KMS-11 (cell line): ENCODE data around the gene CCDC117.
A peak's percentile ranks its signal among the peaks of the same experiment; 100 is the strongest.

ENCODE experiments used
- H2AFZ ChIP-seq: fragments of 200-600 bp; sonication (generic); 2 replicates; pipeline ENCODE4 v1.6.1; 2016; ENCODE audit warnings: antibody characterized with exemption, mixed run types, low read depth
- H3K27ac ChIP-seq: fragments of 200-600 bp; sonication (generic); 2 replicates; pipeline ENCODE4 v1.6.1; 2016; ENCODE audit warnings: mild to moderate bottlenecking, mixed run types
- H3K27me3 ChIP-seq: fragments of 200-600 bp; sonication (generic); 2 replicates; pipeline ENCODE4 v1.6.1; 2017; ENCODE audit warnings: mild to moderate bottlenecking, low read depth, mixed run types, moderate library complexity; ENCODE audit not compliant: insufficient read depth
- H3K36me3 ChIP-seq: fragments of 200-600 bp; sonication (generic); 2 replicates; pipeline ENCODE4 v1.6.1; 2017; ENCODE audit warnings: mild to moderate bottlenecking, mixed run types; ENCODE audit not compliant: insufficient read depth
- H3K4me1 ChIP-seq: fragments of 200-600 bp; sonication (generic); 2 replicates; pipeline ENCODE4 v1.6.1; 2016; ENCODE audit warnings: mild to moderate bottlenecking, low read depth, mixed run types; ENCODE audit not compliant: poor library complexity, severe bottlenecking
- H3K4me2 ChIP-seq: fragments of 200-600 bp; sonication (generic); 2 replicates; pipeline ENCODE4 v1.7.0; 2016; ENCODE audit warnings: mild to moderate bottlenecking, mixed run types
- H3K4me3 ChIP-seq: fragments of 200-600 bp; sonication (generic); IDR thresholded peaks from 2 replicates; pipeline ENCODE4 v1.6.1; 2017; ENCODE audit warnings: low read depth, low read length, mixed read lengths; ENCODE audit not compliant: insufficient read depth
- H3K79me2 ChIP-seq: fragments of 200-600 bp; sonication (generic); 2 replicates; pipeline ENCODE4 v1.6.1; 2016; ENCODE audit warnings: low read depth, mixed run types; ENCODE audit not compliant: insufficient read depth
- H3K9ac ChIP-seq: fragments of 200-600 bp; sonication (generic); 2 replicates; pipeline ENCODE4 v1.6.1; 2016; ENCODE audit warnings: mild to moderate bottlenecking, mixed run types
- H4K20me1 ChIP-seq: fragments of 200-600 bp; sonication (generic); 2 replicates; pipeline ENCODE4 v1.6.1; 2016; ENCODE audit warnings: mild to moderate bottlenecking, mixed run types; ENCODE audit not compliant: insufficient read depth
- TF ChIP-seq, protein P1 (sequence below): fragments of 200-600 bp; sonication (generic); conservative IDR thresholded peaks from 2 replicates; pipeline ENCODE4 v1.6.1; 2017; ENCODE audit warnings: low read depth, mild to moderate bottlenecking, antibody characterized with exemption, low read length, moderate library complexity, mixed read lengths

Gene CCDC117

DNA sequence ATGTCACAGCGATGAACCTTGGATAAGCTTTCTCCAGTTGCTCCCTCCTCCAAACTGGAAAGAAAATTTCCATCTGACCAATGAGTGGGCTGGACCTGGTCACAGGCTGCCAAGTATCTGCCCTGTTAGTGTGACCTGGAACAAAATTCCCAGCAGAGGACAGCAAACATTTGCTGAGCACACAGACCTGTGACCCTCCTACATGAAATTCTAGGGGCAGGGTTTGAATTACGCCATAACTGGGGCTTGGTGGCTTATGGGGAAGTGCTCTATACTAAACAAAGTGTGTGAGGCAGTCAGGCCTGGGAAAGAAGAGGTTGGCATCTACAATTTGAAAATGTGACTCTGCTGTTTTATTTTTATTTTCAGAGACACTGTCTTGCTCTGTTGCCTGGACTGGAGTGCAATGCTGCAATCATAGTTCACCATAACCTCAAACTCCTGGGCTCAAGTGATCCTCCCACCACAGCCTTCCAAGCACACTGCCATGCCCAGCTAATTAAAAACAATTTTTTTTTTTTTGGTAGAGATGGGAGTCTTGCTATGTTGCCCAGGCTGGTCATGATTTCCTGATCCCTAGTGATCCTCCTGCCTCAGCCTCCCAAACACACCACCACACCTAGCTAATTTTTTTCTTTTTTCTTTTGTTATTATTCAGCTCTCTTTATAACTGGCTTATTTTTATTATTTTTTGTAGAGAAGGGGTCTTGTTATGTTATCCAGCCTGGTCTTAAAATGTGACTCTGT is 41.5 kb downstream of the CCDC117 start:
- Histone ChIP-seq H3K4me1 (peaks cover 100% of the 10 kb centered on the region), H3K79me2 (0 out of 2 replicates have a peak, but pooled peaks cover 4% of the 10 kb centered on the region), H2AFZ (no peak overlapping the region), H3K4me2 (peak overlapping the region; percentile 47; the same call in 1 of the 2 replicates), H3K4me3 (no peak overlapping the region), H3K27me3 (no peaks in the 10 kb centered on the region), H4K20me1 (no peaks in the 10 kb centered on the region), H3K36me3 (no peaks in the 10 kb centered on the region), H3K27ac (no peak overlapping the region; the same call in 1 of the 2 replicates), H3K9ac (no peak overlapping the region)
- TF ChIP-seq, protein P1, sequence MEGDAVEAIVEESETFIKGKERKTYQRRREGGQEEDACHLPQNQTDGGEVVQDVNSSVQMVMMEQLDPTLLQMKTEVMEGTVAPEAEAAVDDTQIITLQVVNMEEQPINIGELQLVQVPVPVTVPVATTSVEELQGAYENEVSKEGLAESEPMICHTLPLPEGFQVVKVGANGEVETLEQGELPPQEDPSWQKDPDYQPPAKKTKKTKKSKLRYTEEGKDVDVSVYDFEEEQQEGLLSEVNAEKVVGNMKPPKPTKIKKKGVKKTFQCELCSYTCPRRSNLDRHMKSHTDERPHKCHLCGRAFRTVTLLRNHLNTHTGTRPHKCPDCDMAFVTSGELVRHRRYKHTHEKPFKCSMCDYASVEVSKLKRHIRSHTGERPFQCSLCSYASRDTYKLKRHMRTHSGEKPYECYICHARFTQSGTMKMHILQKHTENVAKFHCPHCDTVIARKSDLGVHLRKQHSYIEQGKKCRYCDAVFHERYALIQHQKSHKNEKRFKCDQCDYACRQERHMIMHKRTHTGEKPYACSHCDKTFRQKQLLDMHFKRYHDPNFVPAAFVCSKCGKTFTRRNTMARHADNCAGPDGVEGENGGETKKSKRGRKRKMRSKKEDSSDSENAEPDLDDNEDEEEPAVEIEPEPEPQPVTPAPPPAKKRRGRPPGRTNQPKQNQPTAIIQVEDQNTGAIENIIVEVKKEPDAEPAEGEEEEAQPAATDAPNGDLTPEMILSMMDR = no peak

DNA sequence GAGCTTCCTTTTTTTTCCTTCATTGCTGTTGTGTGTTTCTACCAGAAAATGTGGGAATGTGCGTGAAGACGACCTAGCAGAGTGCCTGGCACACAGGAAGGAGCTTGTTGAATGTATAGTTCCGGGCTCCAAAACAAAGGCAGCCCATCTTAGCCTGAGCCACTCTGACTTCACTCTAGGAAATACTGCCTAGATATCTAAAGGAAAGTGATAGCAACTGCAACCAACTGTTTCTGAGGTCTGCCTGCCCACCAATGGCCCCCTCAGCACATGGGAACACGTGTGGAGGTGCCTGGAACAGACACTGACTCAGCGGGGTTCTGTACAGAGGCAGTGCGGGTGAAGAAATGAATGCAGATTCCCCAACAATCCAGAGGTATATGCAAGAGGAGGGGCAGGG is 42.6 kb downstream of the CCDC117 start:
- H3K4me2 ChIP-seq = peak overlapping the region; percentile 6; the same call in 1 of the 2 replicates
- 0 out of 2 replicates have a peak, but pooled peaks cover 4% of the 10 kb centered on the region for H3K79me2 ChIP-seq
- H3K36me3 ChIP-seq = no peaks in the 10 kb centered on the region
- peak overlapping the region; percentile 19; the same call in 1 of the 2 replicates for H3K27ac ChIP-seq
- H4K20me1 ChIP-seq = no peaks in the 10 kb centered on the region
- H3K9ac ChIP-seq = no peak overlapping the region
- TF ChIP-seq, protein P1 = no peak
- peaks cover 100% of the 10 kb centered on the region for H3K4me1 ChIP-seq
- no peak overlapping the region for H3K4me3 ChIP-seq
- H3K27me3 ChIP-seq = no peaks in the 10 kb centered on the region
- H2AFZ ChIP-seq = no peak overlapping the region

DNA sequence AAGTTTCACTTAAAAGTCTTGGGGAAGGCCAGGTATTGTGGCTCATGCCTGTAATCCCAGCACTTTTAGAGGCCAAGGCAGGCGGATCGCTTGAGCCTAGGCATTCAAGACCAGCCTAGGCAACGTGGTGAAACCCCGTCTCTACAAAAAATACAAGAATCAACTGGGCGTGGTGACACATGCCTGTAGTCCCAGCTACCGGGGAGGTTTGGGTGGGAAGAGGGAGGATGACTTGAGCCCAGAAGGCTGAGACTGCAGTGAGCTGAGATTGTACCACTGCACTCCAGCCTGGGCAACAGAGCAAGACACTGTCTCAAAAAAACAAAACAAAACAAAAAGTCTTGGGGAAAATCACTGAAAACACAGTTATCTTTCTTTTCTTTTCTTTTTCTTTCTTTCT is 43.2 kb downstream of the CCDC117 start:
- Histone ChIP-seq H3K27me3 (no peaks in the 10 kb centered on the region), H3K4me1 (peaks cover 100% of the 10 kb centered on the region), H3K4me3 (no peak overlapping the region), H2AFZ (no peak overlapping the region), H3K36me3 (no peaks in the 10 kb centered on the region), H4K20me1 (no peaks in the 10 kb centered on the region), H3K9ac (no peak overlapping the region), H3K27ac (no peak overlapping the region; the same call in 1 of the 2 replicates), H3K79me2 (0 out of 2 replicates have a peak, but pooled peaks cover 2% of the 10 kb centered on the region), H3K4me2 (no peak overlapping the region)
- TF ChIP-seq, protein P1 = no peak

DNA sequence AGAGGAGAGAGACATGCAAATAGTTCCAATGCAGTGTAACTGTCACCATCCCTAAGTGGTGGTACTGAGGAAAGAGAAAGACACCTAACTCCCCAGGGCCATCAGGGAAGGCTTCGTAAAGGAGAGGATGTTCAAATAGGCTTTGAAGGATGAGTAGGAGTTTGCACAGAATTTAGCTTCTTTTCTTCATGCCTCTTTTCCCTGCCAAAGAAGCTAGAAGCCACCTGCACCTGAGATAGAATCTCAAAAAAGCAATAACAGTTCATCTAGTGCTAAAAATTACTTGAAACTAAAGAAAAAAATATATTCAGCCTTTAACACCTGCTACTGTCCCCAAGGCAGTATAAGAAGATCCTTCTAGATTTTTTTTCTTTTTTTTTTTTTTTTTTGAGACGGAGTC is 44.6 kb downstream of the CCDC117 start:
- peak overlapping the region; percentile 95 for H3K27ac ChIP-seq
- H2AFZ ChIP-seq = no peak overlapping the region
- H4K20me1 ChIP-seq = no peaks in the 10 kb centered on the region
- H3K27me3 ChIP-seq = no peaks in the 10 kb centered on the region
- H3K4me2 ChIP-seq = peak overlapping the region; percentile 76
- TF ChIP-seq, protein P1 = no peak
- peaks cover 100% of the 10 kb centered on the region for H3K4me1 ChIP-seq
- H3K9ac ChIP-seq = no peak overlapping the region; the same call in 1 of the 2 replicates
- no peaks in the 10 kb centered on the region for H3K36me3 ChIP-seq
- peaks cover 3% of the 10 kb centered on the region; the same call in 1 of the 2 replicates for H3K79me2 ChIP-seq
- H3K4me3 ChIP-seq = no peak overlapping the region
